Measurements from ENCODE around the gene DMRT1. TPM values are rescaled to one million over a fixed set of nuclear protein-coding genes. Genes with fewer than 3 reads are reported as not detected.

DMRT1 gene
- polyA plus RNA-seq, 1 experiment, result not detected

- no peaks in the 10 kb centered on the region for H3K36me3 ChIP-seq (ENCODE audit: control insufficient read depth, insufficient read depth, low read length)
- H3K27me3 ChIP-seq (ENCODE audit: control insufficient read depth, insufficient read depth, low read length), result no peaks in the 10 kb centered on the region
- ChIA-PET POLR2A (no interaction called here), CTCF (no interaction called here)
- DNase-seq (ENCODE audit: low read depth), result no peak
- no peak overlapping the region for H3K4me3 ChIP-seq (ENCODE audit: low read depth, low read length)
- TF ChIP-seq CTCF (IDR thresholded peaks at IDR 0.05; ENCODE audit: insufficient read depth, low read depth, low read length), result no peak
These were observed 108.6 kb downstream of the DMRT1 start for GRCh38 chr9:950139-950538.

- Histone ChIP-seq H3K36me3 (ENCODE audit: control insufficient read depth, insufficient read depth, low read length) (no peaks in the 10 kb centered on the region), H3K4me3 (ENCODE audit: low read depth, low read length) (no peak overlapping the region), H3K27me3 (ENCODE audit: control insufficient read depth, insufficient read depth, low read length) (no peaks in the 10 kb centered on the region)
- ChIA-PET POLR2A (no interaction called here), CTCF (interaction anchor here (0.6 to 1.4 kb wide), 3 partner anchors 25 to 58 kb away, joined by 3 to 4 read pairs (median 3); no protein-coding TSS in a partner anchor)
- no peak for DNase-seq (ENCODE audit: low read depth)
- no peak for TF ChIP-seq CTCF (IDR thresholded peaks at IDR 0.05; ENCODE audit: insufficient read depth, low read depth, low read length)
These were observed 111.0 kb downstream of the DMRT1 start for GRCh38 chr9:952546-952945.

GRCh38 chr9:959105-959504, 117.6 kb downstream of the DMRT1 start:
- CTCF ChIA-PET, result no interaction called here
- TF ChIP-seq CTCF (IDR thresholded peaks at IDR 0.05; ENCODE audit: insufficient read depth, low read depth, low read length), result no peak
- Histone ChIP-seq H3K4me3 (ENCODE audit: low read depth, low read length) (no peak overlapping the region), H3K36me3 (ENCODE audit: control insufficient read depth, insufficient read depth, low read length) (no peaks in the 10 kb centered on the region), H3K27me3 (ENCODE audit: control insufficient read depth, insufficient read depth, low read length) (no peaks in the 10 kb centered on the region; the same call in none of the 2 replicates)
- POLR2A ChIA-PET, result no interaction called here
- no peak for DNase-seq (ENCODE audit: low read depth)

GRCh38 chr9:959914-960313, 118.4 kb downstream of the DMRT1 start:
- ChIA-PET POLR2A (no interaction called here), CTCF (no interaction called here)
- TF ChIP-seq CTCF (IDR thresholded peaks at IDR 0.05; ENCODE audit: insufficient read depth, low read depth, low read length), result no peak
- no peak for DNase-seq (ENCODE audit: low read depth)
- Histone ChIP-seq H3K4me3 (ENCODE audit: low read depth, low read length) (no peak overlapping the region), H3K36me3 (ENCODE audit: control insufficient read depth, insufficient read depth, low read length) (no peaks in the 10 kb centered on the region), H3K27me3 (ENCODE audit: control insufficient read depth, insufficient read depth, low read length) (peaks cover 1% of the 10 kb centered on the region)

GRCh38 chr9:962023-962422, 120.5 kb downstream of the DMRT1 start:
- DNase-seq (ENCODE audit: low read depth), result no peak
- ChIA-PET POLR2A (no interaction called here), CTCF (no interaction called here)
- Histone ChIP-seq H3K4me3 (ENCODE audit: low read depth, low read length) (no peak overlapping the region), H3K27me3 (ENCODE audit: control insufficient read depth, insufficient read depth, low read length) (peaks cover 3% of the 10 kb centered on the region), H3K36me3 (ENCODE audit: control insufficient read depth, insufficient read depth, low read length) (no peaks in the 10 kb centered on the region)
- no peak for TF ChIP-seq CTCF (IDR thresholded peaks at IDR 0.05; ENCODE audit: insufficient read depth, low read depth, low read length)

Measured in BJ (cell line).